ENCODE data around the gene TBCK. TPM values are rescaled to one million over a fixed set of nuclear protein-coding genes. Genes with fewer than 3 reads are reported as not detected.

Gene TBCK
- total RNA-seq, 1 donor from 2014 or later = 25.8 TPM

DNA sequence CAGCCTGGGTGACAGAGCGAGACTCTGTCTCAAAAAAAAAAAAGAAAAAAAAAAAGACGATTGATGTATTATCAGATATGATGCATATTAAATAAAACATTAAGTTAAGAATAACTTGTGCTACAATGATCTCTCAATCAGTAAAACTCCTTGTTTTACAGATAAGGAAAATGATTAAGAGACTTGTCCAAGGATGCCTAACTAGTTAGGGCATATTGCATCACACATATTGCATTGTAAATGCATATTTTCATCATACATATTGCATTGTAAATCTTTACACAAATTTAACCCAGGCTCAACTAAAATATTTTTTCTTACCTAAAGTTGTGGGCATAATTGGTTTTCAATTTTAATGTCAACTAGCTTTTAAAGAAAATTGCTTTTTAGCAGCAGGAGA, 26.3 kb downstream of the TBCK start:
- H3K9ac ChIP-seq (ENCODE audit: low read length) = no peak overlapping the region
- Mint-ChIP-seq H3K27me3 (ENCODE audit: low read depth, unreplicated experiment) (no peaks in the 10 kb centered on the region), H3K4me3 (ENCODE audit: unreplicated experiment) (no peak overlapping the region), H3K9me3 (ENCODE audit: unreplicated experiment) (no peaks in the 10 kb centered on the region), H3K27ac (ENCODE audit: unreplicated experiment) (no peak overlapping the region), H3K36me3 (ENCODE audit: low read depth, unreplicated experiment) (peaks cover 5% of the 10 kb centered on the region), H3K4me1 (ENCODE audit: low read depth, unreplicated experiment) (peaks cover 7% of the 10 kb centered on the region)
- DNase-seq (ENCODE audit: low read depth) = no peak
- FAIRE-seq = no peak
- no peaks in the 10 kb centered on the region for H3K79me2 ChIP-seq (ENCODE audit: insufficient read depth, low read length)
- H3K4me2 ChIP-seq (ENCODE audit: low read length) = no peak overlapping the region
- H2AFZ ChIP-seq (ENCODE audit: low read depth, low read length) = no peak overlapping the region
- peaks cover 4% of the 10 kb centered on the region for H3K36me3 ChIP-seq (ENCODE audit: insufficient read depth, low read length)
- peaks cover 3% of the 10 kb centered on the region for H3K4me1 ChIP-seq (ENCODE audit: insufficient read depth, low read length)
- H3K9me3 ChIP-seq (ENCODE audit: insufficient read depth, low read depth, low read length) = no peaks in the 10 kb centered on the region
- TF ChIP-seq, protein P1, sequence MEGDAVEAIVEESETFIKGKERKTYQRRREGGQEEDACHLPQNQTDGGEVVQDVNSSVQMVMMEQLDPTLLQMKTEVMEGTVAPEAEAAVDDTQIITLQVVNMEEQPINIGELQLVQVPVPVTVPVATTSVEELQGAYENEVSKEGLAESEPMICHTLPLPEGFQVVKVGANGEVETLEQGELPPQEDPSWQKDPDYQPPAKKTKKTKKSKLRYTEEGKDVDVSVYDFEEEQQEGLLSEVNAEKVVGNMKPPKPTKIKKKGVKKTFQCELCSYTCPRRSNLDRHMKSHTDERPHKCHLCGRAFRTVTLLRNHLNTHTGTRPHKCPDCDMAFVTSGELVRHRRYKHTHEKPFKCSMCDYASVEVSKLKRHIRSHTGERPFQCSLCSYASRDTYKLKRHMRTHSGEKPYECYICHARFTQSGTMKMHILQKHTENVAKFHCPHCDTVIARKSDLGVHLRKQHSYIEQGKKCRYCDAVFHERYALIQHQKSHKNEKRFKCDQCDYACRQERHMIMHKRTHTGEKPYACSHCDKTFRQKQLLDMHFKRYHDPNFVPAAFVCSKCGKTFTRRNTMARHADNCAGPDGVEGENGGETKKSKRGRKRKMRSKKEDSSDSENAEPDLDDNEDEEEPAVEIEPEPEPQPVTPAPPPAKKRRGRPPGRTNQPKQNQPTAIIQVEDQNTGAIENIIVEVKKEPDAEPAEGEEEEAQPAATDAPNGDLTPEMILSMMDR (IDR thresholded peaks at IDR 0.05; ENCODE audit: insufficient read depth, low read depth, low read length) = no peak
- no peak for TF ChIP-seq EZH2 (IDR thresholded peaks at IDR 0.05; ENCODE audit: insufficient read depth, low read length)
- no peak overlapping the region for H3K4me3 ChIP-seq (ENCODE audit: insufficient read depth, low read depth, low read length)
- no peaks in the 10 kb centered on the region for H3K27me3 ChIP-seq (ENCODE audit: insufficient read depth, low read length)
- H4K20me1 ChIP-seq (ENCODE audit: insufficient read depth, low read length) = no peaks in the 10 kb centered on the region
- no peak overlapping the region for H3K27ac ChIP-seq (ENCODE audit: low read depth, low read length)

DNA sequence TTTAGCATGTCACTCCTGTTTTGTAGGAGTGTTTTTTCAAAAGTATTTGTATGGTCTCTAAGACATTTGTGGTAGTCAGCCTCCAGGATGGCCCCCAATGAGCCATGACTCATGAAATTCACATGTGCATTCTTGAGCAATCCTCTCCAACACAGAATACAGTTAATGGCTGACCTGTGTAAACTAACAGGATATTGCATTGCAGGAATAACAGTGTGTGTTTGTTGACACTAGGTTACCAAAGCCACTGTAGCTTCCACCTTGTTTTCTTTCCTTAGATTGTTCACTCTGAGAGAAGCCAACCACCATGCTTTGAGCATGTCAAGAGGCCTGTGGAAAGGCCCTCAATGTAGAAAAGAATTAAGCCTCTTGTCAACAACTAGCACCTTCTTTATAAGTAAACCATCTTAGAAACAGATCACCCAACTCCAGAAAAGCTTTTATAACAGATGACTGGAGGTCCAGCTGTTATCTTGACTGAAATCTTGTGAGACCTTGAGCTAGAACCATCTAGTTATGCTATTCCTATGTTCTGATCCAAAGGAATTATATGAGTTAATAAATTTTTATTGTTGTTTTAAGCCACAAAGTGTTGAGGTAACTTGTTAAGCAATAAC, 28.5 kb downstream of the TBCK start:
- Histone ChIP-seq H3K4me2 (ENCODE audit: low read length) (peak overlapping the region; percentile 2), H3K4me1 (ENCODE audit: insufficient read depth, low read length) (peaks cover 3% of the 10 kb centered on the region), H3K4me3 (ENCODE audit: insufficient read depth, low read depth, low read length) (no peak overlapping the region), H4K20me1 (ENCODE audit: insufficient read depth, low read length) (no peaks in the 10 kb centered on the region), H2AFZ (ENCODE audit: low read depth, low read length) (no peak overlapping the region), H3K9me3 (ENCODE audit: insufficient read depth, low read depth, low read length) (no peaks in the 10 kb centered on the region), H3K79me2 (ENCODE audit: insufficient read depth, low read length) (no peaks in the 10 kb centered on the region), H3K27ac (ENCODE audit: low read depth, low read length) (peak overlapping the region; percentile 47), H3K9ac (ENCODE audit: low read length) (no peak overlapping the region), H3K27me3 (ENCODE audit: insufficient read depth, low read length) (no peaks in the 10 kb centered on the region), H3K36me3 (ENCODE audit: insufficient read depth, low read length) (no peaks in the 10 kb centered on the region)
- Mint-ChIP-seq H3K36me3 (ENCODE audit: low read depth, unreplicated experiment) (peaks cover under 1% of the 10 kb centered on the region), H3K9me3 (ENCODE audit: unreplicated experiment) (no peaks in the 10 kb centered on the region), H3K4me1 (ENCODE audit: low read depth, unreplicated experiment) (peaks cover 7% of the 10 kb centered on the region), H3K27me3 (ENCODE audit: low read depth, unreplicated experiment) (no peaks in the 10 kb centered on the region), H3K4me3 (ENCODE audit: unreplicated experiment) (no peak overlapping the region), H3K27ac (ENCODE audit: unreplicated experiment) (peak overlapping the region; percentile 86)
- peak; percentile 70 for FAIRE-seq
- peak; percentile 58 for DNase-seq (ENCODE audit: low read depth)
- TF ChIP-seq, protein P1 (IDR thresholded peaks at IDR 0.05; ENCODE audit: insufficient read depth, low read depth, low read length) = no peak
- no peak for TF ChIP-seq EZH2 (IDR thresholded peaks at IDR 0.05; ENCODE audit: insufficient read depth, low read length)

DNA sequence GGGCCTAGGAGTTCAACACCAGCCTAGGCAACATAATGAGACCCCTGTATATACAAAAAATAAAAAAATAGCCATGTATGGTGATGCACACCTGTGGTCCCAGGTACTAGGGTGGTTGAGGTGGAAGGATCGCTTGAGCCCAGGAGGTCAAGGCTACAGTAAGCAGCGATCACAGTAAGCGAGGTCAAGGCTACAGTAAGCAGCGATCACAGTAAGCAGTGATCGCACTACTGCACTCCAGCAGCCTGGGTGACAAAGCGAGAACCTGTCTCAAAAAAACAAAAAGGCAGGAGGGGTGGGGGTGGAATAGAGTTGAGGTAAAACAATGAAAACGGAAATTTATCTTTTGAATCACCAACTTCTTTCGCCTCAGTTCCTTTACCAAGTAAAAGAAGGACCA, 29.4 kb downstream of the TBCK start:
- Histone ChIP-seq H3K79me2 (ENCODE audit: insufficient read depth, low read length) (no peaks in the 10 kb centered on the region), H3K9ac (ENCODE audit: low read length) (no peak overlapping the region), H3K27ac (ENCODE audit: low read depth, low read length) (peak overlapping the region; percentile 22), H2AFZ (ENCODE audit: low read depth, low read length) (no peak overlapping the region), H3K4me1 (ENCODE audit: insufficient read depth, low read length) (peaks cover 3% of the 10 kb centered on the region), H3K36me3 (ENCODE audit: insufficient read depth, low read length) (no peaks in the 10 kb centered on the region), H3K4me2 (ENCODE audit: low read length) (no peak overlapping the region), H3K4me3 (ENCODE audit: insufficient read depth, low read depth, low read length) (no peak overlapping the region), H4K20me1 (ENCODE audit: insufficient read depth, low read length) (no peaks in the 10 kb centered on the region), H3K27me3 (ENCODE audit: insufficient read depth, low read length) (no peaks in the 10 kb centered on the region), H3K9me3 (ENCODE audit: insufficient read depth, low read depth, low read length) (no peaks in the 10 kb centered on the region)
- no peaks in the 10 kb centered on the region for H3K27me3 Mint-ChIP-seq (ENCODE audit: low read depth, unreplicated experiment)
- H3K27ac Mint-ChIP-seq (ENCODE audit: unreplicated experiment) = peak overlapping the region; percentile 86
- no peak overlapping the region for H3K4me3 Mint-ChIP-seq (ENCODE audit: unreplicated experiment)
- TF ChIP-seq, protein P1 (IDR thresholded peaks at IDR 0.05; ENCODE audit: insufficient read depth, low read depth, low read length) = no peak
- no peak for TF ChIP-seq EZH2 (IDR thresholded peaks at IDR 0.05; ENCODE audit: insufficient read depth, low read length)
- no peak for FAIRE-seq
- H3K4me1 Mint-ChIP-seq (ENCODE audit: low read depth, unreplicated experiment) = peaks cover 7% of the 10 kb centered on the region
- peaks cover 3% of the 10 kb centered on the region for H3K36me3 Mint-ChIP-seq (ENCODE audit: low read depth, unreplicated experiment)
- peaks cover under 1% of the 10 kb centered on the region for H3K9me3 Mint-ChIP-seq (ENCODE audit: unreplicated experiment)
- no peak for DNase-seq (ENCODE audit: low read depth)

All from astrocyte (in vitro differentiated cells and primary cell).